Activated naive CD4-positive, alpha-beta T cell treated with anti-CD3 and anti-CD28 coated beads for 36 hours (primary cell): ENCODE results near the gene BDKRB2. TPM values are rescaled to one million over a fixed set of nuclear protein-coding genes. Genes with fewer than 3 reads are reported as not detected.

Experiments
- CTCF ChIA-PET: fragments of 350-600 bp; sonication (Branson Sonifier 250); formaldehyde crosslinking; loops from one replicate; lab custom pipeline; 2021; ENCODE audit warnings: antibody characterized with exemption; lab: Charles Lee
- DNase-seq: peaks from one replicate; pipeline ENCODE4 v3.0.0-alpha.2; 2020
- H3K27ac Mint-ChIP-seq: one replicate; pipeline ENCODE4 v1.8.0; 2021; ENCODE audit warnings: mild to moderate bottlenecking, mixed read lengths
- H3K27me3 Mint-ChIP-seq: one replicate; pipeline ENCODE4 v1.8.0; 2021; ENCODE audit warnings: low read depth, mixed read lengths
- H3K36me3 Mint-ChIP-seq: one replicate; pipeline ENCODE4 v1.8.0; 2021; ENCODE audit warnings: low read depth, mixed read lengths
- H3K4me1 Mint-ChIP-seq: one replicate; pipeline ENCODE4 v1.8.0; 2021; ENCODE audit warnings: low read depth, mixed read lengths
- H3K4me3 Mint-ChIP-seq: one replicate; pipeline ENCODE4 v1.8.0; 2021; ENCODE audit warnings: mild to moderate bottlenecking, moderate library complexity, mixed read lengths
- H3K9me3 Mint-ChIP-seq: one replicate; pipeline ENCODE4 v1.8.0; 2021; ENCODE audit warnings: mixed read lengths
- intact Hi-C: fragments of 100-400 bp; cut with micrococcal nuclease; formaldehyde crosslinking; loops from one replicate; pipeline ENCODE4 v1.15.1; 2023
- total RNA-seq, 2 experiments: library from RNA; stranded (reverse); gene quantifications; one replicate each; pipeline ENCODE4 v1.2.3, GENCODE V29; 2021

BDKRB2 gene
- total RNA-seq, 2 experiments from 2014 or later = 0.10 TPM

- intact Hi-C loops = no loop called here
- Mint-ChIP-seq H3K36me3 (no peaks in the 10 kb centered on the region), H3K4me3 (no peak overlapping the region), H3K27me3 (peaks cover 17% of the 10 kb centered on the region), H3K27ac (no peak overlapping the region), H3K9me3 (no peaks in the 10 kb centered on the region), H3K4me1 (peaks cover 8% of the 10 kb centered on the region)
- no peak for DNase-seq
- CTCF ChIA-PET = interaction anchor here (0.6 to 1.3 kb wide), 2 partner anchors 104 to 551 kb away, joined by 3 read pairs; no protein-coding TSS in a partner anchor
Measured at GRCh38 chr14:96205059-96205977, 679 bp downstream of the BDKRB2 start.

- no peak for DNase-seq
- Mint-ChIP-seq H3K36me3 (no peaks in the 10 kb centered on the region), H3K27ac (no peak overlapping the region), H3K9me3 (no peaks in the 10 kb centered on the region), H3K27me3 (peaks cover 17% of the 10 kb centered on the region), H3K4me3 (no peak overlapping the region), H3K4me1 (peaks cover 8% of the 10 kb centered on the region)
- intact Hi-C loops = no loop called here
- CTCF ChIA-PET = interaction anchor here (0.6 to 1.3 kb wide), 2 partner anchors 105 to 552 kb away, joined by 3 read pairs; no protein-coding TSS in a partner anchor
Measured at GRCh38 chr14:96205978-96206360, 1.3 kb downstream of the BDKRB2 start.

- no peak overlapping the region for H3K4me3 Mint-ChIP-seq
- H3K27me3 Mint-ChIP-seq = peaks cover 17% of the 10 kb centered on the region
- DNase-seq = no peak
- CTCF ChIA-PET = interaction anchor here (0.7 to 1.3 kb wide), 2 partner anchors 70 to 105 kb away, joined by 3 read pairs; no protein-coding TSS in a partner anchor
- intact Hi-C loops = no loop called here
- H3K36me3 Mint-ChIP-seq = no peaks in the 10 kb centered on the region
- H3K4me1 Mint-ChIP-seq = peaks cover 8% of the 10 kb centered on the region
- no peak overlapping the region for H3K27ac Mint-ChIP-seq
- no peaks in the 10 kb centered on the region for H3K9me3 Mint-ChIP-seq
Measured at GRCh38 chr14:96206461-96206860, 1.8 kb downstream of the BDKRB2 start.

- no peak overlapping the region for H3K27ac Mint-ChIP-seq
- no peak overlapping the region for H3K4me3 Mint-ChIP-seq
- intact Hi-C loops = no loop called here
- peaks cover 8% of the 10 kb centered on the region for H3K4me1 Mint-ChIP-seq
- no peaks in the 10 kb centered on the region for H3K36me3 Mint-ChIP-seq
- no peak for DNase-seq
- CTCF ChIA-PET = interaction anchor here (0.6 kb wide), 1 partner anchor 65 kb away, joined by 3 read pairs; no protein-coding TSS in a partner anchor
- H3K27me3 Mint-ChIP-seq = peaks cover 15% of the 10 kb centered on the region
- peaks cover 3% of the 10 kb centered on the region for H3K9me3 Mint-ChIP-seq
Measured at GRCh38 chr14:96207686-96208085, 3.0 kb downstream of the BDKRB2 start.

GRCh38 chr14:96208739-96209138 lies 4.1 kb downstream of the BDKRB2 start:
- peaks cover 8% of the 10 kb centered on the region for H3K4me1 Mint-ChIP-seq
- no peak for DNase-seq
- no peak overlapping the region for H3K27ac Mint-ChIP-seq
- no peaks in the 10 kb centered on the region for H3K36me3 Mint-ChIP-seq
- H3K27me3 Mint-ChIP-seq = peaks cover 10% of the 10 kb centered on the region
- peaks cover 3% of the 10 kb centered on the region for H3K9me3 Mint-ChIP-seq
- H3K4me3 Mint-ChIP-seq = no peak overlapping the region
- CTCF ChIA-PET = no interaction called here
- intact Hi-C loops = no loop called here

GRCh38 chr14:96212140-96212539 lies 7.5 kb downstream of the BDKRB2 start:
- H3K27me3 Mint-ChIP-seq = no peaks in the 10 kb centered on the region
- H3K27ac Mint-ChIP-seq = no peak overlapping the region
- intact Hi-C loops = no loop called here
- no peak overlapping the region for H3K4me3 Mint-ChIP-seq
- H3K9me3 Mint-ChIP-seq = peaks cover 3% of the 10 kb centered on the region
- DNase-seq = no peak
- CTCF ChIA-PET = no interaction called here
- H3K36me3 Mint-ChIP-seq = no peaks in the 10 kb centered on the region
- no peaks in the 10 kb centered on the region for H3K4me1 Mint-ChIP-seq

- intact Hi-C loops = no loop called here
- H3K9me3 Mint-ChIP-seq = peaks cover 3% of the 10 kb centered on the region
- CTCF ChIA-PET = no interaction called here
- no peak for DNase-seq
- H3K27ac Mint-ChIP-seq = no peak overlapping the region
- H3K27me3 Mint-ChIP-seq = no peaks in the 10 kb centered on the region
- no peaks in the 10 kb centered on the region for H3K36me3 Mint-ChIP-seq
- no peaks in the 10 kb centered on the region for H3K4me1 Mint-ChIP-seq
- H3K4me3 Mint-ChIP-seq = no peak overlapping the region
Measured at GRCh38 chr14:96212896-96213295, 8.3 kb downstream of the BDKRB2 start.

- Mint-ChIP-seq H3K4me1 (no peaks in the 10 kb centered on the region), H3K36me3 (no peaks in the 10 kb centered on the region), H3K27me3 (no peaks in the 10 kb centered on the region), H3K4me3 (no peak overlapping the region), H3K9me3 (peaks cover 3% of the 10 kb centered on the region), H3K27ac (no peak overlapping the region)
- no peak for DNase-seq
- CTCF ChIA-PET = interaction anchor here (0.6 kb wide), 1 partner anchor 691 kb away, joined by 3 read pairs; no protein-coding TSS in a partner anchor
- intact Hi-C loops = no loop called here
Measured at GRCh38 chr14:96213871-96214465, 9.3 kb downstream of the BDKRB2 start.

GRCh38 chr14:96214793-96215192 lies 10.2 kb downstream of the BDKRB2 start:
- no peak overlapping the region for H3K4me3 Mint-ChIP-seq
- CTCF ChIA-PET = no interaction called here
- DNase-seq = no peak
- peaks cover 3% of the 10 kb centered on the region for H3K9me3 Mint-ChIP-seq
- H3K4me1 Mint-ChIP-seq = no peaks in the 10 kb centered on the region
- H3K36me3 Mint-ChIP-seq = no peaks in the 10 kb centered on the region
- H3K27me3 Mint-ChIP-seq = no peaks in the 10 kb centered on the region
- no peak overlapping the region for H3K27ac Mint-ChIP-seq
- intact Hi-C loops = no loop called here

GRCh38 chr14:96215452-96216244 lies 11.0 kb downstream of the BDKRB2 start:
- intact Hi-C loops = no loop called here
- Mint-ChIP-seq H3K36me3 (no peaks in the 10 kb centered on the region), H3K27ac (no peak overlapping the region), H3K4me1 (no peaks in the 10 kb centered on the region), H3K27me3 (no peaks in the 10 kb centered on the region), H3K4me3 (no peak overlapping the region), H3K9me3 (peaks cover 3% of the 10 kb centered on the region)
- CTCF ChIA-PET = no interaction called here
- no peak for DNase-seq

- no peak for DNase-seq
- H3K27me3 Mint-ChIP-seq = peaks cover 2% of the 10 kb centered on the region
- peaks cover 3% of the 10 kb centered on the region for H3K9me3 Mint-ChIP-seq
- CTCF ChIA-PET = no interaction called here
- intact Hi-C loops = no loop called here
- no peaks in the 10 kb centered on the region for H3K4me1 Mint-ChIP-seq
- no peak overlapping the region for H3K4me3 Mint-ChIP-seq
- no peaks in the 10 kb centered on the region for H3K36me3 Mint-ChIP-seq
- no peak overlapping the region for H3K27ac Mint-ChIP-seq
Measured at GRCh38 chr14:96216627-96217026, 12.0 kb downstream of the BDKRB2 start.

GRCh38 chr14:96217376-96217913 lies 12.8 kb downstream of the BDKRB2 start:
- Mint-ChIP-seq H3K4me1 (no peaks in the 10 kb centered on the region), H3K4me3 (no peak overlapping the region), H3K27me3 (peaks cover 3% of the 10 kb centered on the region), H3K36me3 (no peaks in the 10 kb centered on the region), H3K9me3 (peaks cover 1% of the 10 kb centered on the region), H3K27ac (no peak overlapping the region)
- CTCF ChIA-PET = no interaction called here
- intact Hi-C loops = no loop called here
- DNase-seq = no peak
